GM21360 (cell line): Measurements from ENCODE around the gene ANGPTL5.
"Not testable (repeated sequence)": the region's sequence is repeated elsewhere in the genome, so short reads cannot be mapped to it uniquely, and the experiment has no call there.

ENCODE experiments used
- ATAC-seq: cut with Tn5 transposase; IDR thresholded peaks from one replicate; pipeline ENCODE4 v1.9.1; 2021; ENCODE audit warnings: mild to moderate bottlenecking, moderate library complexity; ENCODE audit not compliant: unreplicated experiment

The ANGPTL5 gene

GRCh38 chr11:101916422-101916821 is at the start of gene ANGPTL5:
TSS of gene ANGPTL5 (minus strand) at chr11:101916522. CDS start at chr11:101907909, 8,613 bp downstream.
- no peak for ATAC-seq

DNA sequence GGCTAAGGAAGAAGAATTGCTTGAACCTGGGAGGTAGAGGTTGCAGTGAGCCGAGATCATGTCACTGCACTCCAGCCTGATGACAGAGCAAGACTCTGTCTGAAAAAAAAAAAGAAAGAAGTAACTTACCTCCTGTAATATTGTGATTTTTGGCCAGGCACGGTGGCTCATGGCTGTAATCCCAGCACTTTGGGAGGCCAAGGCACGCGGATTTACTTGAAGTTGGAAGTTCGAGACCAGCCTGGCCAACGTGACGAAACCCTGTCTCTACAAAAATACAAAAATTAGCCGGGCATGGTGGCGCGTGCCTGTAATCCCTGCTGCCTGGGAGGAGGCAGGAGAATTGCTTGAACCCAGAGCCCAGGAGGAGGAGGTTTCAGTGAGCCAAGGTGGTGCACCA is 47.9 kb upstream of the ANGPTL5 start:
- ATAC-seq: not testable (repeated sequence)

DNA sequence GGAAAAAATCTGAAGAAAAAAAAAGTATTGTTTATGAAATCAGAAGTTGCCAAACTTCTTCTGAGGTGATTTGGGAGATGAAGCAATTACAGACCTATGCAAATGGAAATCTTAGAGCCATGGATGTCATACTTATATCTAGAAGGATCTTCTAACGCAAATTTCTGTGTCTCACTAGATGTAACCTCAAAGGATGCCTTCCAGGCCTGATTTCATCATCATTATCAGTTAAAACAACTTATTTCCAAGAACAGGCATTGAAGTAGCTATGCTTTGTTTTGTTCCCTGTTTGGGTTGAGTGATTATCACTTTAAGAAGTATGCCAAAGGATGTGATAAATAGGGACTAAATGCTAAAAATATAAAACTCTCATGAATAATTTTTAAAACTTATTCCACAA is 43.9 kb upstream of the ANGPTL5 start:
- no peak for ATAC-seq

GRCh38 chr11:101955701-101956100 is 39.4 kb upstream of the ANGPTL5 start:
- no peak for ATAC-seq

DNA sequence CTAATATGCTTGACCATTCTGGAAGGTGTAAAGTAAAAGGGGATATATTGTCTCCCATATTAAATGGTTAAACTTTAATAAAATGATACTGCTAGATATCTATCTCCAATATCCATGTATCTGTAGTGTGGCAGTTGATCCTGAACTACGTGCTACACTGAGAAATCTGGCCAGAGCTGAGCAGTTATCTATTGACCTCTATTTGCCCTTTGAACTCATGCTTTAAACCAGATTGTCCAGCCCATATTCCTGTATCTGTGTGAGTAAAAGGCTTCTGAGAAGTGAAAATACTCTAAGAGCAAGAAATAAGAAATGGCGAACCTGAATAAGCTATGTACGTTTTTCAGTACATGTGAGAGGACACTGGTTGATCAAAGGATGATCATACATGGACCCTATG is 39.0 kb upstream of the ANGPTL5 start:
- ATAC-seq: no peak

DNA sequence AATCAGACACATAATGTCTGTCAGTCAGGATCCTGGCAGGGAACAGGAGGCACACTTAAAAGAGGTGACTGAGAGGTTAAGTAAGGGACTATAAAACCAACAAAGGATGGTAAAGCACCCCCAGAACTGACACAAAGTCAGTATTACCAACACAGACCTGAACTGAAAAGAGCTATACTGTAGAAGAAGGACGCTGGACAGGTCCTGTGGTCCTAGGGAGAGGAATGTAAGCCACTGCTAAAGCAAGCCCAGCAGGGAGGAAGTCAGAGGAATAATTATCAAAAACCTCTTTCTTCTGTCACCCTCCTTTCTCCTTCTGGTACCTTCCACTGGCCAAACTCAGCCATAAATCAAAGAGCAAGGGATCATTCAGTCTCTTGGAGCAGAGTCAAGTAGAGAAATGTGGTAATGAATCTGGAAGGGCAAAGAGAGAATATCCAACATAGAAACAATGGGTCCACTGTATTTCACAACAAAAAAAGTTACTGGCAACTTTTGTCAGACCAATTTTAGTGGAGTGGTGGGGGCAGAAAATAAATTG is 33.4 kb upstream of the ANGPTL5 start:
- ATAC-seq: no peak

DNA sequence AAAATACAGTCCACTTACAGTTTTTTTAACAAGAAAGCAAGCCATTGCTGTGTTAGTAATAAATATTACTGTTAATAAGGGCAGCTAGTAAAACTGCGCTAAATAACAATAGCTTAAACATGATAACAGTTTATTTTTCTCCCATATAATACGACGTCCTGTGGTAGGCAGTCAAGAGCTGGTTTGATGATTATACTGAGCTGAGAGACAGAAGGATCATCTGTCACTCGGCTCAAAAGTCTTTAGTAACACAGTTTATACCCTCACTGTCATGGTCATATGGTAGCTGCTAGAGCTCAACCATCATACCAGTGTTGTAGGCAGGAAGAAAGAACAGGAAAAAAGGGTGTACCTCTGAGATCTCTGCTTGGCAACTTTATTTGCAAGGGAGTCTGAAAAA is 29.1 kb upstream of the ANGPTL5 start:
- no peak for ATAC-seq

GRCh38 chr11:101944923-101945322 is 28.6 kb upstream of the ANGPTL5 start:
- ATAC-seq: no peak

DNA sequence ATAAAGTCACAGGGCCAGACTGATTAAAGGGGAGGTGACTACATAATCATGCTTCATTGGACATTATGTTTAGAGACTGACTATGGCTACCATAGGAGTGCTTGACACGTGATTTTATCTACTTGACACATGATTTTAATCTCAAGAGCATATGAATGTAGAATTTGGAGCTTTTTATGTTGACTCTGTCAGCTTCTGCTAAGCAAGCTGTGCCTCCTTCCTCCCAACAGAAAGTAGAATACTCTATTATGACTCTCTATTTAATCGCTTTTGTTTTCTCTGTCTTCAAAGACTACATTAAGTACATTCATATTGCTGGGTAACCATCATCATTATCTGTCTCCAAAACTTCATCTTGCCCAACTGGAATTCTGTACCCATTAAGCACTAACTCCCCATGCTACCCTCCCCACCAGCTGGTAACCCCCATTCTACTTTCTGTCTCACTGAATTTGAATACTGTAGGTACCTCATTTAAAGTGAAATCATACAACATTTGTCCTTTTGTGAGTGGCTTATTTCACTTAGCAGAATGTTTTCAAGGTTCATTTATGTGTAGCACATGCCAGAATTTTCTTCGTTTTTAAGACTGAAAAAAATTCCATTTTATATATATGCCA is 24.7 kb upstream of the ANGPTL5 start:
- no peak for ATAC-seq

DNA sequence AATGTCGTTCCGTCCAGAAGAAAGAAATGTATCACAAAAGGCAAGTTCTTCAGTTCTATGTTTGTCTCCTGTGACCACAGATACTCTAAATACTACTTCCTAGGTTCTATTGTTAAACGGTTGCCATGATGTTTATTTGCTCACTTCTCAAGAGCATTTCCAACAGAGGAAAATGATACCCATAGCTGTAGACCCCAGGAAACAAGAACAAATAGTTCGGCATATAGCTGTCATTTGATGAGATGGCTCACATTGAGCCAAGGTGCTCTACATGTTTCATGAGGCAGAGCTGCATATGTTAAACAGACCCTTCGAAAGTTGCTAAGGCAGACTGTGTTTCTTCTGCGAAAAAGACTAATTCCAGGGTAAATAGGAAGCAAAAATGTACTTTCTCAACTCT is 15.4 kb upstream of the ANGPTL5 start:
- ATAC-seq: no peak

DNA sequence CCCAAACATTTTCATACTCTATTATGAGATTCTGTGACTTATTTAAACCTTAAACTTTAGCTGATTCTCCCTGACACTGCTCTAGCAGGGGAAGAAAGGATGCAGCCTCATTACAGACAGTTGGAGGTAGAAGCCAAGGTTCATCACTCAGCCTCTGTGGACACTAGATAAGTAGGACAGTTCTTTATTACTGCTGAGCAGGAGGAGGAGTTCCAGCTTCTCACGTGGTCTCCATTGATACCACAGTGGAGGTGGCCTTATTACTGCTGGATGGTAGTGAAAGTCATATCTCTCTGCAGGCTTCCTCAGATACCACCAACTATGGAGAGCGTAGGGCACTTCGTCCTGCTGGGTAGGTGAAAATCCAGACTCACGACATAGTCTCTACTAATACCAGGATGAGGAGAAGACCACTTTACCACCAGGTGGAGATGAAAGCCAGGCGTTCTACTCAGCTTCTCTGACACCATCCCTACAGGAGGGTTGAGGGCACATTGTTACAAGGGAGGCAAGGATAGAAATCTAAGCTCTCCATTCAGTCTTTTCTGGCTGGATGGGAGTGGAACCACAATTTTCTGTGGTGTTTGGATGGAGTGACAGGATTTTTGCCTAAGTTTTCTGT is 13.1 kb upstream of the ANGPTL5 start:
- no peak for ATAC-seq

- ATAC-seq: no peak
Observed at GRCh38 chr11:101923554-101923953, 7.2 kb upstream of the ANGPTL5 start.

DNA sequence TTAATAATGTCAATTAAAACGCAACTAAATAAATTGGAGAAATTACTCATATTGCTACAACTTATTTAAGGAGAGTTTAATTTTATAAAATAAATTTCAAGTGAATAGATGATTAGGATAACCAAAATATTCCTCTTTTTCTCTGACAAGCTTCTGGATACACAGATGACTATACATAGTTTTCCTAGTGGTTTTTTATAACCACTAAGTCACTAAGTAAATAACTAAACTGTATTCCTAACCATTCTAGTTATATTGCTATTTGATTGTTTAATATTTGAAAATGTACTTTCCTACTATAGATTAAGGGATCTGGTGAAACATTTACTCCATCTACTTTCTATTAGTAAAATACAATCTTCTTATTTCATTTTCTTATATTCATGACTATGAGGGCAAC is 4.7 kb upstream of the ANGPTL5 start:
- no peak for ATAC-seq

DNA sequence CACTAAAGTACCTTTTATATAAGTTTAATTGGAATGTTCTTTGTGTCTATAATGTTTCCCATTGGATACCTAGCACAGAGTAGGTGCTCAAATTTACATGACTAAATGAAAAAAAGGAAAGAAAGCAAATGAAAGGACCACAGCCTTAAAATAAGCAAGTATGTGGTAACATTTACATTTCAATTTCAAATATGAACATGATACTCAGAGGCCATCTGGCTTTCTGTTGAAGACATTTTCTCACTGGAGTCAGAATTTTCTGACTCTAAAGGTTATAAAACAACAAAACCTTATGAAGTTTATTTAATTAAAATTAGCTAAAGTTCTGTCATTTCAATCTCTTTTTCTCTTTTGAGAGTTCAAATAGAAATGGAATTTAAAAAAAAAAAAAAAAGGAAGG is 904 bp upstream of the ANGPTL5 start:
- no peak for ATAC-seq

GRCh38 chr11:101915791-101916291 is 481 bp downstream of the ANGPTL5 start:
- peak; percentile 43 for ATAC-seq

DNA sequence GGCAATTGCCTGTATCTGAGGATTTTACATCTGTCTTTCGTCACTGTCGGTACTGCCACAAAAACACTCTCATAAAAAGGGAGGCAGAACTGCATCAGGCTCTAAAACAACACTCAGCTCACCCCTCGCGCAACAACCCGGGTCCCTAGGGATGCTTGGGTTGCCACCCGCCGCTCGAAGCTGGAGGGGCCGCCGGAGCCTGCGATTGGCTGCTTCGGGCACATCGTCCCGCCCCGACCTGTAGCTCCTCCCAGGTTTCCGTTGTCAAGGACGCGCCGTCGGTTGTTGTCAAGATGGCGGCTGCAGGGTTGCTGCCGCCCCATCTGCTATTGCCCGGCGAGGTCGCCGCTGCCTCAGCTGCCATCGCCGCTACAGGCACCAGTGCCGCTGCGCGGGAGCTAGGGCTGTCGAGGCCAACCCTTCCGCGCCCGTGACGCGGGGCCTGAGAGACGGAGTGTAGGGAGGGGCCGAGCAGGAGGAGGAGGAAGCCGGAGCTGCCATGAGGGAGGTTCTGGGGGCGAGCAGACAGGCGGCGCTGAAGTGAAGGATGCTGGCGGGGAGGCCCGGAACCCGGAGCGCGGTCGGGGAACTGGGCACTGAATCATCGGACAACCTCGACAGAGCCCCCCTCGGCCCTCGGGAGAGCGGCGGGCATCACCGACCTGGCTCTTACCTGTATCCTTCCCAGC is 1.4 kb downstream of the ANGPTL5 start, which contains the start of gene CEP126:
CEP126 (plus strand) TSS at position 273 of the 689 bp plus-strand sequence; CDS start at position 548, 275 bp downstream.
- peak; percentile 100 for ATAC-seq

- ATAC-seq: no peak
Observed at GRCh38 chr11:101914341-101914737, 2.0 kb downstream of the ANGPTL5 start.

DNA sequence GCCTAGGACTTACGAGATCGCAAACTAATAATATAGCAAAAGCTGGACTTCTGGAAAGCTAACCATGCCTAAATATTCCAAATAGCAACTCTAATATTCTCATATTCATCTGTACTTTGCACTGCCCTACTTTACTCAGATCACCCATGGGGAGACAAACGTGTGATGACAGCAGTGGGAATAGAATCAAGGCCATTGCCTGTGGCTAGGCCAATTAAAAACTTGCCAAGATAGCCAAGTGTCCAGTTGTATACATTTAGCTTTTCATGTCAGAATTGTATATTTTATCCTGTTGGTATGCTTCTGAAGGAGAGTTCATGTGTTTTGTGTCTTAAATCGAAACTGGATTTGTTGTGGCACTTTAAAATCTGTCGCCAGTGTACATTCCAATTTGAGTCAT is 2.7 kb downstream of the ANGPTL5 start:
- ATAC-seq: no peak

- ATAC-seq: no peak
Observed at GRCh38 chr11:101912823-101913284, 3.5 kb downstream of the ANGPTL5 start.

- no peak for ATAC-seq
Observed at GRCh38 chr11:101909087-101909486, 7.2 kb downstream of the ANGPTL5 start.

- no peak for ATAC-seq
Observed at GRCh38 chr11:101907815-101908214, 8.5 kb downstream of the ANGPTL5 start.

DNA sequence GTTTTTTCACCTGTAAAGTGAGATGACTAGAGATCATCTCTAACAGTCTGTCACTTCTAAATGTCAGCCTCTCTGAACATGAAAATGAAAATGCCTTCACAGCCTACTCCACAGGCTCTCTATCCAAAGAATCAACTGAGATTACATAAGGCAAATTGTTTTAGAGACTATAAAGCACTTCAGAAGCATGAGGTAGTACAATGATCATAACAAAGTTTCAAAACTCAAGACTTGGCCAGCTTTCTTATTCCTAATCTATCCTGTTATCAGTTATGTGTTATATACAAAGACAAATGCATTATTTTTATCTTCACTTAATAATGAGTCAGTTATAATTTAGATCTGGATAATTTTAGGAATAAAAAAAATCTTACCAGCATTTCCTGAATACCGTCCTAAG is 21.8 kb downstream of the ANGPTL5 start:
- ATAC-seq: no peak
